Measurements from ENCODE around the gene RSPH6A.

DNA sequence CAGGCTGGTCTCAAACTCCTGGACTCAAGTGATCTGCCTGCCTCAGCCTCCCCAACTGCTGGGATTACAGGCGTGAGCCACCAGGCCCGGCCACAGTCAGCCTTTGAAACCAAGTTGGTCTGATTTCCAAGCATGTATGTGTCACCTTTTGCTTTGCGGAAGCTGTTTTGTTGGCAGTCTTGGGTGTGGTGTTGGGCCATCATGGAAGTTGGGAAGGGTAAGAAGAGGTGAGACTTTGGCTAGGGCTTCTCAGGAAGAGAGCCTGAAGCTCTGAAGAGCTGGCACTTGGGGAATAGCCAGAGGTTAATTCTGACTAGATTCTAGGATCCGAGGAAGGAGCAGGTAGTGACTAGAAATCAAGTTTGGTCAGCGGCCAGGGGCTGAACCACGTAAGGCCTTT, 2.8 kb downstream of the RSPH6A start:
- TF ChIP-seq POLR2A (IDR thresholded peaks at IDR 0.05; ENCODE audit: low read depth, low read length), result no peak
- no peak for TF ChIP-seq POLR2AphosphoS5 (IDR thresholded peaks at IDR 0.05; ENCODE audit: low read depth, low read length)

Measured in GM12892 (cell line).